OCI-LY1 (cell line): ENCODE measurements around the gene ARAP3.

Experiments
- EZH2 ChIP-seq: fragments of 200-600 bp; sonication (generic), shearing (Covaris generic); IDR thresholded peaks from 2 replicates; pipeline ENCODE4 v1.8.0; 2017; ENCODE audit warnings: borderline replicate concordance, mixed run types, mild to moderate bottlenecking, antibody characterized with exemption, low read length, moderate library complexity, mixed read lengths
- TF ChIP-seq, protein P1 (sequence below): fragments of 200-600 bp; sonication (generic), shearing (Covaris generic); IDR thresholded peaks from 2 replicates; pipeline ENCODE4 v1.5.1; 2017; ENCODE audit warnings: mild to moderate bottlenecking, antibody characterized with exemption, low read length, moderate library complexity, mixed read lengths

DNA sequence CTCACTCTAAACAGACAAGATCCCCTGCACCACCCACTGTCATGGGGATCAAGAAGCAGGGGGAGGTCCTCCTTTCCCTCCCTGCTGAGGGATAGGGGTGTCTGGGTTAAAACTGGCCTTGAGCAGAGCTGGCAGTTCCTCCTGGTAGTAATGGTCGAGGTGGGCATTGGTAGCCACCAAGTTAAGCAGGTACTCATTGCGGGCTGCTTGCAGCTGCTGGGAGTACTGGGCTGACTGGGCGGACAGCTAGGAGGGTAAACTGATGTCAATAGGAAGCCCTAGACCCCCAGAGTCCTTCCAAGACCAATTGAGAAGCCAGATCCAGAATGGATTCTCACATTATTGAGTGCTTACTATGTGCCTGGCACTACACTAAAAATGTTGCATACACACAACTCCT, 34.2 kb downstream of the ARAP3 start:
- TF ChIP-seq, protein P1, sequence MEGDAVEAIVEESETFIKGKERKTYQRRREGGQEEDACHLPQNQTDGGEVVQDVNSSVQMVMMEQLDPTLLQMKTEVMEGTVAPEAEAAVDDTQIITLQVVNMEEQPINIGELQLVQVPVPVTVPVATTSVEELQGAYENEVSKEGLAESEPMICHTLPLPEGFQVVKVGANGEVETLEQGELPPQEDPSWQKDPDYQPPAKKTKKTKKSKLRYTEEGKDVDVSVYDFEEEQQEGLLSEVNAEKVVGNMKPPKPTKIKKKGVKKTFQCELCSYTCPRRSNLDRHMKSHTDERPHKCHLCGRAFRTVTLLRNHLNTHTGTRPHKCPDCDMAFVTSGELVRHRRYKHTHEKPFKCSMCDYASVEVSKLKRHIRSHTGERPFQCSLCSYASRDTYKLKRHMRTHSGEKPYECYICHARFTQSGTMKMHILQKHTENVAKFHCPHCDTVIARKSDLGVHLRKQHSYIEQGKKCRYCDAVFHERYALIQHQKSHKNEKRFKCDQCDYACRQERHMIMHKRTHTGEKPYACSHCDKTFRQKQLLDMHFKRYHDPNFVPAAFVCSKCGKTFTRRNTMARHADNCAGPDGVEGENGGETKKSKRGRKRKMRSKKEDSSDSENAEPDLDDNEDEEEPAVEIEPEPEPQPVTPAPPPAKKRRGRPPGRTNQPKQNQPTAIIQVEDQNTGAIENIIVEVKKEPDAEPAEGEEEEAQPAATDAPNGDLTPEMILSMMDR, result no peak
- TF ChIP-seq EZH2, result no peak
